HEK293 (cell line): ENCODE data around the gene INSM1.

Source experiments
- CTCF ChIA-PET: fragments of 350-600 bp; formaldehyde crosslinking; extraction: SDS; loops from one replicate; lab custom pipeline; 2021; ENCODE audit warnings: antibody characterized with exemption; lab: Yijun Ruan, JAX
- POLR2A ChIA-PET: fragments of 300-600 bp; formaldehyde crosslinking; extraction: SDS; loops from one replicate; lab custom pipeline; 2020; ENCODE audit warnings: antibody characterized with exemption, inconsistent platforms; lab: Yijun Ruan, JAX
- H3K27ac ChIP-seq: fragments of 200-500 bp; sonication (Bioruptor generic); 2 replicates; pipeline ENCODE4 v1.5.1; 2014; ENCODE audit warnings: low read depth, low read length, control low read depth, inconsistent platforms; ENCODE audit errors: extremely low read depth
- H3K36me3 ChIP-seq, 2 experiments: fragments of 200-500 bp in 1 of 2; sonication (Bioruptor generic) in 1 of 2; 1 replicate in 1 of 2; 2 replicates in 1 of 2; pipeline ENCODE4 v1.5.1; 2014 to 2017; ENCODE audit warnings: inconsistent platforms in 2 of 2, low read length in 2 of 2; ENCODE audit not compliant: control insufficient read depth in 2 of 2, insufficient read depth in 1 of 2
- H3K4me1 ChIP-seq: fragments of 200-500 bp; sonication (Bioruptor generic); 2 replicates; pipeline ENCODE4 v1.5.1; 2014; ENCODE audit warnings: mild to moderate bottlenecking, low read length, inconsistent platforms; ENCODE audit not compliant: control insufficient read depth, insufficient read depth
- H3K4me3 ChIP-seq: 2 replicates; pipeline ENCODE4 v1.5.1; 2011; ENCODE audit warnings: low read depth, mild to moderate bottlenecking, control low read depth, low read length, moderate library complexity
- H3K9me3 ChIP-seq: fragments of 200-500 bp; sonication (Bioruptor generic); 2 replicates; pipeline ENCODE4 v1.5.1; 2014; ENCODE audit warnings: low read depth, low read length, inconsistent platforms; ENCODE audit not compliant: control insufficient read depth, insufficient read depth
- EGR2 ChIP-seq: fragments of 450-650 bp; formaldehyde crosslinking; IDR thresholded peaks from 2 replicates; pipeline ENCODE4 v1.5.1; 2016; ENCODE audit warnings: low read depth, missing biosample characterization, missing genetic modification characterization
- KLF9 ChIP-seq: fragments of 450-650 bp; formaldehyde crosslinking; IDR thresholded peaks from 2 replicates; pipeline ENCODE4 v1.5.1; 2016; ENCODE audit warnings: missing biosample characterization, missing genetic modification characterization, low read depth
- MZF1 ChIP-seq: fragments of 450-650 bp; formaldehyde crosslinking; IDR thresholded peaks from 2 replicates; pipeline ENCODE4 v1.5.1; 2017; ENCODE audit warnings: missing biosample characterization, missing genetic modification characterization, borderline replicate concordance
- ZBTB21 ChIP-seq: fragments of 450-650 bp; formaldehyde crosslinking; IDR thresholded peaks from 2 replicates; pipeline ENCODE4 v1.5.1; 2017; ENCODE audit warnings: missing biosample characterization, missing genetic modification characterization
- ZBTB8A ChIP-seq: fragments of 450-650 bp; formaldehyde crosslinking; IDR thresholded peaks from 2 replicates; pipeline ENCODE4 v1.5.1; 2016; ENCODE audit warnings: missing biosample characterization, missing genetic modification characterization
- ZFHX2 ChIP-seq: fragments of 450-650 bp; formaldehyde crosslinking; conservative IDR thresholded peaks from 2 replicates; pipeline ENCODE4 v1.5.1; 2016; ENCODE audit warnings: missing biosample characterization, missing genetic modification characterization
- ZIC2 ChIP-seq: fragments of 450-650 bp; formaldehyde crosslinking; IDR thresholded peaks from 2 replicates; pipeline ENCODE4 v1.5.1; 2016; ENCODE audit warnings: missing biosample characterization, missing genetic modification characterization
- ZNF114 ChIP-seq: fragments of 450-650 bp; formaldehyde crosslinking; IDR thresholded peaks from 2 replicates; pipeline ENCODE4 v1.5.0; 2017; ENCODE audit warnings: missing biosample characterization, missing genetic modification characterization
- ZNF19 ChIP-seq: fragments of 450-650 bp; formaldehyde crosslinking; IDR thresholded peaks from 2 replicates; pipeline ENCODE4; 2016; ENCODE audit warnings: missing biosample characterization, missing genetic modification characterization, low read depth
- ZNF596 ChIP-seq: fragments of 450-650 bp; IDR thresholded peaks from 2 replicates; pipeline ENCODE4 v1.5.0; 2018; ENCODE audit warnings: missing biosample characterization, mild to moderate bottlenecking, missing genetic modification characterization, moderate library complexity
- TF ChIP-seq, protein P1 (sequence below): fragments of 450-650 bp; formaldehyde crosslinking; conservative IDR thresholded peaks from 2 replicates; pipeline ENCODE4 v1.5.1; 2016; ENCODE audit warnings: low read depth, missing biosample characterization, missing genetic modification characterization
- TF ChIP-seq, protein P2 (sequence below): sonication (generic); formaldehyde crosslinking; IDR thresholded peaks from 2 replicates; pipeline ENCODE4 v1.8.1; 2022; ENCODE audit warnings: mild to moderate bottlenecking, moderate library complexity, missing genetic modification reagents
- TF ChIP-seq, protein P3 (sequence below): fragments of 450-650 bp; formaldehyde crosslinking; IDR thresholded peaks from 2 replicates; pipeline ENCODE4 v1.5.1; 2016; ENCODE audit warnings: missing biosample characterization, missing genetic modification characterization

The INSM1 gene

GRCh38 chr20:20341371-20341770, 26.5 kb upstream of the INSM1 start:
- ChIA-PET POLR2A (no interaction called here), CTCF (no interaction called here)
- no peaks in the 10 kb centered on the region for H3K9me3 ChIP-seq
- H3K4me3 ChIP-seq: no peak overlapping the region
- no peaks in the 10 kb centered on the region for H3K36me3 ChIP-seq
- H3K27ac ChIP-seq: no peak overlapping the region
- no peaks in the 10 kb centered on the region for H3K4me1 ChIP-seq
- TF ChIP-seq MZF1 (tag by site-specific recombination): no peak
- no peak for TF ChIP-seq ZNF114 (tag by site-specific recombination)
- no peak for TF ChIP-seq ZNF19 (tag by site-specific recombination)

- no peak overlapping the region for H3K4me3 ChIP-seq
- H3K9me3 ChIP-seq: no peaks in the 10 kb centered on the region
- TF ChIP-seq ZBTB8A (tag by site-specific recombination) (no peak), KLF9 (tag by site-specific recombination) (no peak)
- no peaks in the 10 kb centered on the region for H3K4me1 ChIP-seq
- no peaks in the 10 kb centered on the region for H3K36me3 ChIP-seq
- POLR2A ChIA-PET: interaction anchor here (0.7 kb wide), 1 partner anchor 238 kb away, joined by 3 read pairs; no protein-coding TSS in a partner anchor
- H3K27ac ChIP-seq: no peak overlapping the region
- CTCF ChIA-PET: interaction anchor here (0.6 kb wide), 1 partner anchor 483 kb away, joined by 3 read pairs; no protein-coding TSS in a partner anchor
Measured at GRCh38 chr20:20342066-20342465, 25.8 kb upstream of the INSM1 start.

DNA sequence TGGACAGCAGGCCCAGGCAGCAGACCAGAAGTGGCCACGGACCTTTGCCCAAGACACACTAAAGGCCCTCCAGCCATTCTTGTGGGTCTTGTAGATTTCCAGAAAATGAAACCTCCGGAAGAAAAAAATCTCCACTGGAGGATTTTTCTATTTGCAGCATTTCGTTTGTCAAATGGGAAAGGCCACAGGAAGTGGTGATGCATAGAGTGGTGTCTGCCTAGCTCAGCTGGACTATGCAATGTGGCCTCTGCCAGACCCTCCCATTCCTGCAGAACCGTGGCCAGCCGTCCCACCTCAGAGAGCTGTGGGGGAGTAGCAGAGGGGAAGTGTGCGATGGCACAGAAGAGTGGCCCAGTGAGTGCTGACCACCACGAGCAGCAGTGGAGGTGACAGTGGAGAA, 24.0 kb upstream of the INSM1 start:
- Histone ChIP-seq H3K4me1 (no peaks in the 10 kb centered on the region), H3K9me3 (no peaks in the 10 kb centered on the region), H3K36me3 (no peaks in the 10 kb centered on the region), H3K27ac (no peak overlapping the region), H3K4me3 (no peak overlapping the region)
- no peak for TF ChIP-seq ZBTB21 (tag by site-specific recombination)
- POLR2A ChIA-PET: no interaction called here
- CTCF ChIA-PET: interaction anchor here (0.6 kb wide), 2 partner anchors 17 to 190 kb away, joined by 3 to 4 read pairs; no protein-coding TSS in a partner anchor

GRCh38 chr20:20344476-20344875, 23.4 kb upstream of the INSM1 start:
- Histone ChIP-seq H3K27ac (no peak overlapping the region), H3K4me1 (no peaks in the 10 kb centered on the region), H3K9me3 (no peaks in the 10 kb centered on the region), H3K4me3 (no peak overlapping the region), H3K36me3 (no peaks in the 10 kb centered on the region)
- TF ChIP-seq, protein P1, sequence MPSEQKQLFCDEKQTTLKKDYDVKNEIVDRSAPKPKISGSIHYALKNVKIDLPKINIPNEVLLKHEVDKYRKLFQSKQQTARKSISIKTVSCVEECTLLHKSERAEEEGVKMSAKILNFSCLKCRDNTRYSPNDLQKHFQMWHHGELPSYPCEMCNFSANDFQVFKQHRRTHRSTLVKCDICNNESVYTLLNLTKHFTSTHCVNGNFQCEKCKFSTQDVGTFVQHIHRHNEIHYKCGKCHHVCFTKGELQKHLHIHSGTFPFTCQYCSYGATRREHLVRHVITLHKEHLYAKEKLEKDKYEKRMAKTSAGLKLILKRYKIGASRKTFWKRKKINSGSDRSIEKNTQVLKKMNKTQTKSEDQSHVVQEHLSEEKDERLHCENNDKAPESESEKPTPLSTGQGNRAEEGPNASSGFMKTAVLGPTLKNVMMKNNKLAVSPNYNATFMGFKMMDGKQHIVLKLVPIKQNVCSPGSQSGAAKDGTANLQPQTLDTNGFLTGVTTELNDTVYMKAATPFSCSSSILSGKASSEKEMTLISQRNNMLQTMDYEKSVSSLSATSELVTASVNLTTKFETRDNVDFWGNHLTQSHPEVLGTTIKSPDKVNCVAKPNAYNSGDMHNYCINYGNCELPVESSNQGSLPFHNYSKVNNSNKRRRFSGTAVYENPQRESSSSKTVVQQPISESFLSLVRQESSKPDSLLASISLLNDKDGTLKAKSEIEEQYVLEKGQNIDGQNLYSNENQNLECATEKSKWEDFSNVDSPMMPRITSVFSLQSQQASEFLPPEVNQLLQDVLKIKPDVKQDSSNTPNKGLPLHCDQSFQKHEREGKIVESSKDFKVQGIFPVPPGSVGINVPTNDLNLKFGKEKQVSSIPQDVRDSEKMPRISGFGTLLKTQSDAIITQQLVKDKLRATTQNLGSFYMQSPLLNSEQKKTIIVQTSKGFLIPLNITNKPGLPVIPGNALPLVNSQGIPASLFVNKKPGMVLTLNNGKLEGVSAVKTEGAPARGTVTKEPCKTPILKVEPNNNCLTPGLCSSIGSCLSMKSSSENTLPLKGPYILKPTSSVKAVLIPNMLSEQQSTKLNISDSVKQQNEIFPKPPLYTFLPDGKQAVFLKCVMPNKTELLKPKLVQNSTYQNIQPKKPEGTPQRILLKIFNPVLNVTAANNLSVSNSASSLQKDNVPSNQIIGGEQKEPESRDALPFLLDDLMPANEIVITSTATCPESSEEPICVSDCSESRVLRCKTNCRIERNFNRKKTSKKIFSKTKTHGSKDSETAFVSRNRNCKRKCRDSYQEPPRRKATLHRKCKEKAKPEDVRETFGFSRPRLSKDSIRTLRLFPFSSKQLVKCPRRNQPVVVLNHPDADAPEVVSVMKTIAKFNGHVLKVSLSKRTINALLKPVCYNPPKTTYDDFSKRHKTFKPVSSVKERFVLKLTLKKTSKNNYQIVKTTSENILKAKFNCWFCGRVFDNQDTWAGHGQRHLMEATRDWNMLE (tag by site-specific recombination): no peak
- ChIA-PET POLR2A (no interaction called here), CTCF (no interaction called here)

DNA sequence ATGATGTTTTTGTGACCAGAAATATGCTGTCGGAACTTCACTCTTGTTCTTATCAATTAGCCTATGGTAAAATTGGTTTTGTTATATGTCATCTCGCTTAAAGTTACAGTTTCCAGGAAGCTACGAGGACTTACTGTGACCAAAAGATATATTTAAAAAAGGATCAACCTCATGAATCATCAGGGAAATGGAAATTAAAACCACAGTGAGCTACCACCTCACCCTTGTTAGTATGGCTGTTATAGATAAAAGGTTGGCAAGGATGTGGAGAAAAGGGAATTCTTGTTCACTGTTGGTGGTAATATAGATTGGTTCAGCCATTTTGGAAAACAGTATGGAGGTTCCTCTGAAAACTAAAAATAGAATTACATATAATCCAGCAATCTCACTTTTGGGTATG, 14.3 kb upstream of the INSM1 start:
- ChIA-PET POLR2A (no interaction called here), CTCF (interaction anchor here (0.9 kb wide), 1 partner anchor 270 kb away, joined by 6 read pairs; no protein-coding TSS in a partner anchor)

More for the DNA sequence above, 14.3 kb upstream of the INSM1 start:
- Histone ChIP-seq H3K9me3 (no peaks in the 10 kb centered on the region), H3K4me3 (no peak overlapping the region), H3K36me3 (no peaks in the 10 kb centered on the region), H3K4me1 (no peaks in the 10 kb centered on the region), H3K27ac (no peak overlapping the region)
- TF ChIP-seq ZFHX2 (tag by site-specific recombination): no peak
- TF ChIP-seq, protein P2, sequence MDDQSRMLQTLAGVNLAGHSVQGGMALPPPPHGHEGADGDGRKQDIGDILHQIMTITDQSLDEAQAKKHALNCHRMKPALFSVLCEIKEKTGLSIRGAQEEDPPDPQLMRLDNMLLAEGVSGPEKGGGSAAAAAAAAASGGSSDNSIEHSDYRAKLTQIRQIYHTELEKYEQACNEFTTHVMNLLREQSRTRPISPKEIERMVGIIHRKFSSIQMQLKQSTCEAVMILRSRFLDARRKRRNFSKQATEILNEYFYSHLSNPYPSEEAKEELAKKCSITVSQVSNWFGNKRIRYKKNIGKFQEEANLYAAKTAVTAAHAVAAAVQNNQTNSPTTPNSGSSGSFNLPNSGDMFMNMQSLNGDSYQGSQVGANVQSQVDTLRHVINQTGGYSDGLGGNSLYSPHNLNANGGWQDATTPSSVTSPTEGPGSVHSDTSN (CRISPR knock-in tag): no peak
- no peak for TF ChIP-seq ZIC2 (tag by site-specific recombination)
- TF ChIP-seq ZNF596 (tag by site-specific recombination): no peak
- TF ChIP-seq EGR2: no peak
- TF ChIP-seq, protein P3, sequence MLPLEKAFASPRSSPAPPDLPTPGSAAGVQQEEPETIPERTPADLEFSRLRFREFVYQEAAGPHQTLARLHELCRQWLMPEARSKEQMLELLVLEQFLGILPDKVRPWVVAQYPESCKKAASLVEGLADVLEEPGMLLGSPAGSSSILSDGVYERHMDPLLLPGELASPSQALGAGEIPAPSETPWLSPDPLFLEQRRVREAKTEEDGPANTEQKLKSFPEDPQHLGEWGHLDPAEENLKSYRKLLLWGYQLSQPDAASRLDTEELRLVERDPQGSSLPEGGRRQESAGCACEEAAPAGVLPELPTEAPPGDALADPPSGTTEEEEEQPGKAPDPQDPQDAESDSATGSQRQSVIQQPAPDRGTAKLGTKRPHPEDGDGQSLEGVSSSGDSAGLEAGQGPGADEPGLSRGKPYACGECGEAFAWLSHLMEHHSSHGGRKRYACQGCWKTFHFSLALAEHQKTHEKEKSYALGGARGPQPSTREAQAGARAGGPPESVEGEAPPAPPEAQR (tag by site-specific recombination): no peak
